Lower leg skin (tissue), 3 donors: Measurements from ENCODE around the gene FARP1.

Experiments
- POLR2A ChIP-seq, 2 donors: fragments of 450-650 bp; IDR thresholded peaks; one replicate each; pipeline ENCODE4 v1.6.1; 2016 to 2017; ENCODE audit warnings: antibody characterized with exemption in 2 of 2, mild to moderate bottlenecking in 1 of 2, moderate library complexity in 1 of 2
- TF ChIP-seq, protein P1 (sequence below), 3 donors: fragments of 450-650 bp; IDR thresholded peaks; one replicate each; pipeline ENCODE4 v1.5.1; 2016; ENCODE audit warnings: antibody characterized with exemption in 3 of 3, mild to moderate bottlenecking in 3 of 3, moderate library complexity in 2 of 3

DNA sequence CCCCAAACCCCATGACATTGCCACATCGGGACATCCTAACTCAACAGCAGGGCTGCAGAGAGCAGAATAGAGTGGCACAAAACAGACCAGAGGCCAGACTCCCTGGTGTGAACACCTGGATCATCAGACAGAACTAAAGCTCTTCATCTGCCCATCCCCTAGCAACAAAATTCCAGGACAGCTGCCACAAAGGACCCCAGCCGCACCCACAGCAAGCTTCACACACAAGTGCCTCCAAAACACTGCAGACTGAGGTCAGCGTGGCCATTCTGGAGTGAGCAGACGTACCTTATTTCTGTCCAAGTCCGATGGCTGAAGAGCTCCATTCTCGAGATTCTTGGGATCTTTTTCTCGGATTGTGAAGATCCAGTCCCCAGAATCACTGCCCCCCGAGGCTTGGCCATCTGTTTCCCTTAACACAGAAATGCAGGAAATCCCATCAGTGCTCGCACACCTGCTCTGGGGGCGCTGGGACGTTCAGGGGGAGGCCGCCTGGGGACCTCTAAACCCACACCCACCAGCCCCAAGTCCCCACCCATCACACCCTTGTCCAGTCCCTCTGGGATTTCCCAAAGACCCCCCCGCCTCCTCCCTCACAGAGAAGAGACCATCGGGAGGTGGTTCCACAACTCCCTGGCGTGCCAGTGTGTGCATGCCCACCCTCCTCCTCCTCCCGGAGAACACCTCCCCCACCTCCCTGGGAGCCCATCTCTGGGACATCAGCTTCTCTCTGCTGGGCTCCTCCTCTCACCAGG is 318.8 kb downstream of the FARP1 start:
- TF ChIP-seq, protein P1, sequence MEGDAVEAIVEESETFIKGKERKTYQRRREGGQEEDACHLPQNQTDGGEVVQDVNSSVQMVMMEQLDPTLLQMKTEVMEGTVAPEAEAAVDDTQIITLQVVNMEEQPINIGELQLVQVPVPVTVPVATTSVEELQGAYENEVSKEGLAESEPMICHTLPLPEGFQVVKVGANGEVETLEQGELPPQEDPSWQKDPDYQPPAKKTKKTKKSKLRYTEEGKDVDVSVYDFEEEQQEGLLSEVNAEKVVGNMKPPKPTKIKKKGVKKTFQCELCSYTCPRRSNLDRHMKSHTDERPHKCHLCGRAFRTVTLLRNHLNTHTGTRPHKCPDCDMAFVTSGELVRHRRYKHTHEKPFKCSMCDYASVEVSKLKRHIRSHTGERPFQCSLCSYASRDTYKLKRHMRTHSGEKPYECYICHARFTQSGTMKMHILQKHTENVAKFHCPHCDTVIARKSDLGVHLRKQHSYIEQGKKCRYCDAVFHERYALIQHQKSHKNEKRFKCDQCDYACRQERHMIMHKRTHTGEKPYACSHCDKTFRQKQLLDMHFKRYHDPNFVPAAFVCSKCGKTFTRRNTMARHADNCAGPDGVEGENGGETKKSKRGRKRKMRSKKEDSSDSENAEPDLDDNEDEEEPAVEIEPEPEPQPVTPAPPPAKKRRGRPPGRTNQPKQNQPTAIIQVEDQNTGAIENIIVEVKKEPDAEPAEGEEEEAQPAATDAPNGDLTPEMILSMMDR (IDR thresholded peaks at IDR 0.05) = no peak
- no peak for TF ChIP-seq POLR2A (IDR thresholded peaks at IDR 0.05)
